Aorta (tissue), 5 donors: Measurements from ENCODE around the gene GRK3. TPM values are rescaled to one million over a fixed set of nuclear protein-coding genes. Genes with fewer than 3 reads are reported as not detected.

Experiments
- ATAC-seq: fragments of 200-7000 bp; cut with Tn5 transposase; one replicate; pipeline ENCODE4 v1.9.1; 2022; ENCODE audit warnings: moderate library complexity; ENCODE audit not compliant: low FRiP score
- DNase-seq, 2 donors: peaks; one replicate each; pipeline ENCODE4 v3.0.0-alpha.2; 2020
- H3K27ac ChIP-seq, 2 donors: one replicate each; pipeline ENCODE4 v1.5.1; 2013; ENCODE audit warnings: low read length in 2 of 2, mild to moderate bottlenecking in 2 of 2, moderate library complexity in 2 of 2, control low read depth in 1 of 2, inconsistent platforms in 1 of 2, low read depth in 1 of 2
- H3K27me3 ChIP-seq, 2 donors: one replicate each; pipeline ENCODE4 v1.6.1; 2013; ENCODE audit warnings: control low read depth in 1 of 2, low read length in 1 of 2, mild to moderate bottlenecking in 1 of 2, moderate library complexity in 1 of 2; ENCODE audit not compliant: insufficient read depth in 2 of 2, control insufficient read depth in 1 of 2
- H3K36me3 ChIP-seq, 2 donors: one replicate each; pipeline ENCODE4 v1.6.1; 2013; ENCODE audit warnings: control low read depth in 1 of 2, low read length in 1 of 2, mild to moderate bottlenecking in 1 of 2; ENCODE audit not compliant: insufficient read depth in 2 of 2, control insufficient read depth in 1 of 2
- H3K4me1 ChIP-seq, 2 donors: one replicate each; pipeline ENCODE4 v1.6.1; 2013; ENCODE audit warnings: low read length in 2 of 2, control low read depth in 1 of 2, mild to moderate bottlenecking in 1 of 2, moderate library complexity in 1 of 2; ENCODE audit not compliant: insufficient read depth in 2 of 2, control insufficient read depth in 1 of 2
- H3K4me3 ChIP-seq, 2 donors: one replicate each; pipeline ENCODE4 v1.5.1; 2013; ENCODE audit warnings: low read length in 2 of 2, control low read depth in 1 of 2, mild to moderate bottlenecking in 1 of 2
- H3K9me3 ChIP-seq: one replicate; pipeline ENCODE4 v1.6.1; 2013; ENCODE audit warnings: mild to moderate bottlenecking, low read length; ENCODE audit not compliant: control insufficient read depth
- WGBS, 2 donors: extraction: QIAGEN DNeasy Blood & Tissue Kit; methylation state at CpG; one replicate each; pipeline ENCODE4 v1.1.7; 2013; 5-methylcytosine and 5-hydroxymethylcytosine counted together
- intact Hi-C, 2 donors: fragments of 100-400 bp; cut with DNase I; formaldehyde crosslinking; loops; one replicate each; pipeline versions ENCODE4 v1.14.2 to v1.15.0; 2022
- polyA plus RNA-seq, 2 donors: library from polyadenylated mRNA; stranded (reverse); fragments of 200-250 nt; gene quantifications; one replicate each; pipeline ENCODE4 v1.2.3, GENCODE V29; 2013
- total RNA-seq, 2 donors: library from RNA; stranded (reverse); fragmentation: NEBNext Ultra II Directional; extraction: Animal tissue kit (Norgen Biotek cat#: 25700); gene quantifications; one replicate each; pipeline ENCODE4 v1.2.1, GENCODE V29; 2021
- donor health status: healthy with polysubstance abuse.
- donor health status: Bipolar disorder and iron deficiency.
- donor health status: DM: no; HTN: no; CAD: no.
- donor health status: DM: no; HTN: no; CAD: no.
- donor health status: DM: yes; HTN: yes; CAD: no.

The GRK3 gene
- total and polyA plus RNA-seq, 4 donors: 0.23 to 11.4 (median 6.1) TPM

DNA sequence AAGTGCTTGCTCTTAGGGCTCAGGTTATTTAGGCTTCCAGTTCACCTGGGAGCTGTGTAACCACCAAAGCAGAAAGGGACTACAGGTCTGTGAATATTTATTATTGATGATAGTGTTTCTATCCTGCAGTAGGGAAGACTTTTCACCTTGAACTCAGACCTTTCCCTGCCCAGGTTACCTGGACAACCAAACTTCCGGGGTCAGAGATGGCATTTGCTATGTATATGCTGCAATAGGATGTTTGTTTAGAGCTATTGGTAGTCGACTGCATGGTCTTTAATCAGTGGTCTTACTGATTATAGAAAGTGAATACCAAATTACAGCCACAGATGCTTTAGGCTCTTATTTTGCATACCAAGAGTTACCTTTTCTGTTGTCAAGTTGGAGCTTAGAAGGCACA is 94.9 kb downstream of the GRK3 start:
- WGBS, 2 donors: 94 to 98% methylated on average over 2 of the region's 2 CpGs
- intact Hi-C loops: no loop called here
- H3K4me3 ChIP-seq: no peak overlapping the region
- no peaks in the 10 kb centered on the region for H3K9me3 ChIP-seq
- DNase-seq (no peak), ATAC-seq (no peak)
- no peaks in the 10 kb centered on the region for H3K27me3 ChIP-seq
- no peak overlapping the region for H3K27ac ChIP-seq
- peaks cover 0 to 2% of the 10 kb centered on the region in 2 donors for H3K4me1 ChIP-seq
- H3K36me3 ChIP-seq: no peaks in the 10 kb centered on the region

DNA sequence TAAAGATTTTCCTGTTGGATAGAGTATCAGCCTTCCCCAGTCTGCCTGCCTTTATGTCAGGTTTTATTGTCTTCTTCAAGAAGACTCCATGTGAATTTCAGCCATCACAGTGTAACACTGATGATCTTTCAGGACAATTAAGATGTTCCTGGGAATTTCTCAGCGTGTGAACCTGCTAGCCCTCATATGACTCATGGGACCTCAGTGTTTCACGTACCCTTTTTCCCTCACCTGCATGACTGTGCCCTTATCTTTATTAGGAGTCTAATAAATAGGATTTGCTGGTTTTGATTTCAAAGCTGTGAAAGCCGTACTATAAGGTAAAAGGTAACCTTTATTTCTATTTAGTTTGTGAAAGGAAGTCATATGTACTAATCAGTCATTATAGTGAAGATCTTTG is 95.9 kb downstream of the GRK3 start:
- no peak for DNase-seq
- H3K27ac ChIP-seq: no peak overlapping the region
- WGBS, 2 donors: 88 to 89% methylated on average over 3 of the region's 3 CpGs
- no peaks in the 10 kb centered on the region for H3K27me3 ChIP-seq
- intact Hi-C loops: no loop called here
- peaks cover 0 to 2% of the 10 kb centered on the region in 2 donors for H3K4me1 ChIP-seq
- H3K9me3 ChIP-seq: no peaks in the 10 kb centered on the region
- no peak for ATAC-seq
- no peak overlapping the region for H3K4me3 ChIP-seq
- H3K36me3 ChIP-seq: no peaks in the 10 kb centered on the region

DNA sequence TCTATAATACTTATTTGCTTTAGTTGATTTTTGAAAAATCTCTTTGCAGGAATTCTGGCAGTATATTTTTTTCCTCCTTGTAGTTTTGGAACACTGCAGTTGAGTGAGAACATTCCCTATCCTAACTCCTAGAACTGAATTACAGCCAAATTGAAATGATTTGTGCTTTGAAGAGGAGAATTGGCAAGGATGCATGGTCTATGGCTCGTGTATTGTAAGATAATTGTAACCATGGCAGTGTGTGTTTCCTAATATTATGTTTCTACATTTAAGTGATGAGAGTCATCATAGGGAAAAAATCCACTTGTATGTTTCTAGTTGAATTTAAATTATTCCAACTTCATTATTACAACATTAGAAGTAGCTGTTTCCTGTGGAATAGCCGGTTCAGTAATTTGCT is 96.6 kb downstream of the GRK3 start:
- Histone ChIP-seq H3K4me1 (peaks cover 0 to 2% of the 10 kb centered on the region in 2 donors), H3K36me3 (no peaks in the 10 kb centered on the region), H3K4me3 (no peak overlapping the region), H3K27ac (no peak overlapping the region), H3K9me3 (no peaks in the 10 kb centered on the region), H3K27me3 (no peaks in the 10 kb centered on the region)
- WGBS, 2 donors: 3 to 4% methylated on average over 2 of the region's 2 CpGs
- DNase-seq: no peak
- ATAC-seq: peak; percentile 57
- intact Hi-C loops: no loop called here

DNA sequence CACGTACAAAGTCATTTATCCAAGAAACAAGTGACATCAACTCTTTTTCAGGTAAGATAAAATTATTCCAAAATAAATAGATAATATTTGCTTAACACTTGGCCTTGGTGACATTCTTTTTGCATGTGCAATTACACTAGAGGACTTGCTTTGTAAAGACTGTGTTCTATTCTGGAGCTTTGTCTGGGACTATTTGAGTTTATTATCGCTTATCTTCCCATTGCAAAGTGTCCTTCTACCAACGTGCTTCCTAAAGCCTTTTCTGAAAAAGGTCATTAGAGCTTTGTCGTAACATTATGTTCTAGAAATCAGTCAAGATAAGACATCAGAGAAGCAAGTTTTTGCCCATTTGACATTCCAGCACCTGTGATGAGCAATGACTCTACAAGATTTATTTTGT is 99.2 kb downstream of the GRK3 start:
- Histone ChIP-seq H3K4me3 (no peak overlapping the region), H3K36me3 (no peaks in the 10 kb centered on the region), H3K27ac (no peak overlapping the region), H3K27me3 (no peaks in the 10 kb centered on the region), H3K9me3 (no peaks in the 10 kb centered on the region), H3K4me1 (peaks cover 0 to 2% of the 10 kb centered on the region in 2 donors)
- DNase-seq: no peak
- ATAC-seq: no peak
- intact Hi-C loops: no loop called here
- 29 to 34% methylated on average over 4 of the region's 4 CpGs for WGBS, 2 donors

DNA sequence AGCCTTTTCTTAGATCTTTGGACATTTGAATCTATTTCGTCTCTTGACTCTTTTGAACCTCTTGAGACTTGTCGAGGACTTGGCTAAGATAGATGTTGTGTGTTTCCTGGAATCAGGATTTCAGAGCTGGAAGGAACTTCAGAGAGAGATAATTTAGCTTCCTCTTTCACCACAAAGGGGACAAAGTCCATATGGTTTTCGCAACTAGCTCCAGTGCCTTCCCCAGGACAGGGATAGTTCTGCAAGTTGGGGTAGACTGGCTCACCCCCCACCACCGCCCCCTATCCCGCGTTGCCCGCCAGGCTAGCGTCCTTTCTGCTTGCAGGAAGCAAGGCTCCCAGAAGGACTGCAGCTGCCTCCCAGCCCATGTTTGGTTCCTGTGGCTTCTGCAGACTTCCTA is 101.8 kb downstream of the GRK3 start:
- intact Hi-C loops: no loop called here
- WGBS, 2 donors: 57 to 74% methylated on average over 8 of the region's 8 CpGs
- peak in 1 of 2 donors; percentile 79 for DNase-seq
- peak; percentile 68 for ATAC-seq
- Histone ChIP-seq H3K4me3 (no peak overlapping the region), H3K27me3 (no peaks in the 10 kb centered on the region), H3K27ac (no peak overlapping the region), H3K36me3 (no peaks in the 10 kb centered on the region), H3K9me3 (no peaks in the 10 kb centered on the region), H3K4me1 (no peaks in the 10 kb centered on the region)

DNA sequence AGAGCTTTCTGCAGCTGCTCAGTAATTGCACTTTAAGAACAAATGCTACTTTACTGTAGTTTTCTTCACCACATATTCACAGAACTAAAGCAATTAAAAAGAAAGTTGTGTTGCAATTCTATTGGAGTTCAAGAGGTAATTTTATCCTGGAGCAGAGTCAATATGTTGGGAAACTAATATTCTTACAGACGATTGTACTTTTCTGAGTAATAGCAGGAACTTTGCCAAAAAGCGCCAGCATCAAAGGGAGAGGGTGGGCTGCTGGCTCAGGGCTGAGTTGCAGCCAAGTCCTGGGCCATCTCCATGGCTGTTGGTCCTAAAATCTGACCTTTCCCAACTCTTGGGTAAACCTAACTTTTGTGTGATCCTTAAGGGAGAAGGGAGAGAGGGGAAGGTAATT is 104.0 kb downstream of the GRK3 start:
- no peaks in the 10 kb centered on the region for H3K27me3 ChIP-seq
- intact Hi-C loops: no loop called here
- H3K36me3 ChIP-seq: no peaks in the 10 kb centered on the region
- H3K4me1 ChIP-seq: no peaks in the 10 kb centered on the region
- 11 to 27% methylated on average over 2 of the region's 2 CpGs for WGBS, 2 donors
- H3K9me3 ChIP-seq: no peaks in the 10 kb centered on the region
- peak; percentile 53 for ATAC-seq
- H3K27ac ChIP-seq: no peak overlapping the region
- no peak for DNase-seq
- no peak overlapping the region for H3K4me3 ChIP-seq

DNA sequence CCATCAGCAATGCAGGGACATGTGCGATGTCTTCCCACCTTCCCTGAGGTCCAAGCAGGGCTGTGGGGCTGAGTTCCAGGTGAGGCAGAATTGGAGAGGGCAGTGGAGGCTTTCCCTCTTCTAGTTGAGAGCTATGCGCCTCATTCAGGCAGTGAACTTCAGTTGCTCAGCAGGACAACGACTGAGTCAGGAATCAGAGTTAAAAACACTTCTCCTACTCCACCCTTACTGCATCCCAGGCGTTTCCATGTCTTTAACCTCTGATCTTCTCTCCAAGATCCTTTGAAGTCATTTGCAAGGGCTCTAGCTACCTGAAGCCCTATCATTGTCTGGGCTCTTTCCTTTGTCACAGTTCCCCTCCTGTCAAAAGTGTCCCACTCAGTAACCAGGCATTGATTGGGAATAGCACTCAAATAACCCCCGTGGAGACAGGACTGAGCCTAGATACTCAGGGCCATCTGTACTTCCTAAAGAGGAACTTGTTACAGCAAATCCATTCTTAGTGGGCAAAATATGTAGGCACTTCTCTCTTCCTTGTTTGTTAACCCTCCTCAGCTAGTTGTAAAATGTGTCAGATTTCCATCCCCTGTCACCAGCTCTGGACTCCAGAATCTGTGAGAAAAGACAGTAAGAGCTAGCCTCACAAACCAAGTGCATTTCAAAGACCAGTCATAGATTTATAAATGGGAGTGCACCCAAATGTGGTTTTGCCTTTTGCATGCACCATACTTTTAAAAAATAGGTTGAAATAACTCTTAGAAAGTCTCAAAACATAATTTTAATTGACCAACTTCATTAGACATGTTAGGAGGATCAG is 105.0 kb downstream of the GRK3 start:
- Histone ChIP-seq H3K27ac (no peak overlapping the region), H3K36me3 (no peaks in the 10 kb centered on the region), H3K4me1 (no peaks in the 10 kb centered on the region), H3K27me3 (no peaks in the 10 kb centered on the region), H3K4me3 (no peak overlapping the region), H3K9me3 (no peaks in the 10 kb centered on the region)
- intact Hi-C loops: no loop called here
- ATAC-seq: no peak
- no peak for DNase-seq
- WGBS, 2 donors: 89 to 90% methylated on average over 5 of the region's 5 CpGs

DNA sequence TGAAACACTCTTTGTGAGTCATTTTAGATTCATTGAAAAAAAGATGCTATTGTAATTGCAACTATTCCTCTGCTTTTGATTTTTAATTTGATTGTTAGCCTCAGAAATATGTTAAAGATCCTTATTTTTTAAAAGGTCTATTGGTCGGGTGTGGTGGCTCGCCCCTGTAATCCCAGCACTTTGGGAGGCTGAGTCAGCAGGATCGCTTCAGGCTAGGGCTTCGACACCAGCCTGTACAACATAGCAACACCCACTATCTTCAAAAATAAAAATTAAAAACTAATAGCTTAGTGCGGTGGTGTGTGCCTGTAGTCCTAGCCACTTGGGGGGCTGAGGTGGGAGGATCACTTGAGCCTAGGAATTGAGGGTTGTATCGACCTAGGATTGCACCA is 105.6 kb downstream of the GRK3 start:
- DNase-seq (no peak), ATAC-seq (no peak)
- 97 to 98% methylated on average over 6 of the region's 6 CpGs for WGBS, 2 donors
- intact Hi-C loops: no loop called here
- Histone ChIP-seq H3K4me1 (no peaks in the 10 kb centered on the region), H3K36me3 (no peaks in the 10 kb centered on the region), H3K27ac (no peak overlapping the region), H3K27me3 (no peaks in the 10 kb centered on the region), H3K4me3 (no peak overlapping the region), H3K9me3 (no peaks in the 10 kb centered on the region)

DNA sequence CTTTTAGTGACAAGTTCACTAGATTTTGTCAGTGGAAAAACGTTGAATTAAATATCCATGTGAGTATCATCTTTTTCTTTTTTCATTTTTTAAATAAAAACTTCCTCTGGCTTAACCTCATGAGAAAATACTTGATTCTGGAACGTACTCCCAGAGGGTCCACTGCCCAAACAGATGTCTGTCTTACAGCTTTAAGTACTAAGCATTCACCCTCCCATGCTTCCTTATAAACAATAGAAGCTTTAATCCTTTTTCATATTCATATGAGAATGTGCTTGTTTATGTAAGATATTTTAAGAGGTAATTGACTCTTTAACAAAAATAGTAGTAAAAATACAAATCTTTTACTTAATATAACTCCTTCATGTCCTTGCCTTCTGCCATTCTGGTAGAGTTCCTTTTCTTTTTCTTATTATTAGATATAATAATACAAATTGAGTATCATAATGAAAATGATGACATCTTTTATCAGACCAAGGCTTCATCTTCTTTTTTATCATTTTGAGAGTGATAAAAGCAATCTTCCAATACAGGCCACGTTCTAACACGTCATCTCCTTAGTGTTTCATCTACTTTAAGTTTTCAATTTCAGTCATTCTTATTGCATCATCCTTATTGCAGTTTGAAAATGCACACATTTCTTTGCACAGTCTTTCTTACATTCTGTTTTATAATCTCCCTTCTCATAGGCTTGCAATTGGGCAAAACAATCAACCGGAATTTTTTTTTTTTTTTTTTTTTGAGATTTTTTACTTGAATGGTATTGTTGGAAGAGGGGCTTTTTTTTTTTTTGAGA is 108.0 kb downstream of the GRK3 start:
- intact Hi-C loops: no loop called here
- WGBS, 2 donors: 71 to 81% methylated on average over 5 of the region's 5 CpGs
- Histone ChIP-seq H3K27ac (no peak overlapping the region), H3K4me1 (no peaks in the 10 kb centered on the region), H3K9me3 (no peaks in the 10 kb centered on the region), H3K36me3 (no peaks in the 10 kb centered on the region), H3K27me3 (no peaks in the 10 kb centered on the region), H3K4me3 (no peak overlapping the region)
- ATAC-seq (no peak), DNase-seq (no peak)
